Heart right ventricle (tissue), 16 donors: Measurements from ENCODE around the gene SLIRP. TPM values are rescaled to one million over a fixed set of nuclear protein-coding genes. Genes with fewer than 3 reads are reported as not detected.

Experiments
- ATAC-seq, 8 donors: fragments of 200-7000 bp; cut with Tn5 transposase; one replicate each; pipeline ENCODE4 v1.9.1; 2020; ENCODE audit warnings: mild to moderate bottlenecking in 8 of 8, moderate library complexity in 8 of 8, moderate number of reproducible peaks in 1 of 8
- DNase-seq, 2 donors: peaks; one replicate each; pipeline ENCODE4 v3.0.0-alpha.2; 2020
- H3K27ac ChIP-seq, 10 donors: fragments of 200-600 bp; sonication (generic) in 2 of 10; one replicate each; pipeline versions ENCODE4 v1.5.0 to v1.8.0; 2020 to 2022; ENCODE audit warnings: mild to moderate bottlenecking in 3 of 10
- H3K27me3 ChIP-seq, 7 donors: fragments of 200-600 bp; one replicate each; pipeline ENCODE4 v1.8.0; 2021 to 2022; ENCODE audit warnings: mild to moderate bottlenecking in 2 of 7
- H3K36me3 ChIP-seq, 9 donors: fragments of 200-600 bp; sonication (generic) in 1 of 9; one replicate each; pipeline versions ENCODE4 v1.5.0 to v1.8.0; 2020 to 2022; ENCODE audit warnings: mild to moderate bottlenecking in 2 of 9
- H3K4me1 ChIP-seq, 9 donors: fragments of 200-600 bp; sonication (generic) in 1 of 9; one replicate each; pipeline versions ENCODE4 v1.5.0 to v1.8.0; 2020 to 2022; ENCODE audit warnings: mild to moderate bottlenecking in 4 of 9
- H3K4me3 ChIP-seq, 10 donors: fragments of 200-600 bp; sonication (generic) in 2 of 10; one replicate each; pipeline versions ENCODE4 v1.5.0 to v1.8.0; 2020 to 2022; ENCODE audit warnings: mild to moderate bottlenecking in 7 of 10, moderate library complexity in 2 of 10
- H3K9me3 ChIP-seq, 11 donors: fragments of 200-600 bp in 10 of 11; sonication (generic) in 2 of 11; one replicate each; pipeline versions ENCODE4 v1.5.0 to v1.8.0; 2013 to 2022; ENCODE audit warnings: mild to moderate bottlenecking in 2 of 11, control low read depth in 1 of 11, moderate library complexity in 1 of 11
- WGBS, 2 donors: extraction: QIAGEN DNeasy Blood & Tissue Kit; methylation state at CpG; one replicate each; pipeline ENCODE4 v1.1.7; 2013; ENCODE audit warnings: inconsistent platforms in 1 of 2; 5-methylcytosine and 5-hydroxymethylcytosine counted together
- intact Hi-C, 10 donors: fragments of 100-400 bp; cut with DNase I; formaldehyde crosslinking; loops; one replicate each; pipeline versions ENCODE4 v1.11.1 to v1.14.2; 2022
- polyA plus RNA-seq, 2 donors: library from polyadenylated mRNA; stranded (reverse); fragments of 200-250 nt; gene quantifications; one replicate each; pipeline ENCODE4 v1.2.3, GENCODE V29; 2013
- total RNA-seq, 10 donors: library from RNA; stranded (reverse); fragmentation: NEBNext Ultra II Directional in 3 of 10; extraction: Animal tissue kit (Norgen Biotek cat#: 25700) in 3 of 10; gene quantifications; one replicate each; pipeline versions ENCODE4 v1.2.1 to v1.2.4, GENCODE V29; 2021 to 2023
- TF ChIP-seq, protein P1 (sequence below), 9 donors: fragments of 200-600 bp; sonication (generic) in 2 of 9; IDR thresholded peaks; one replicate each; pipeline versions ENCODE4 v1.5.0 to v1.8.0; 2021 to 2022; ENCODE audit warnings: antibody characterized with exemption in 9 of 9, mild to moderate bottlenecking in 5 of 9, moderate library complexity in 1 of 9
- donor health status: Arrhythmogenic right ventricular cardiomyopathy.
- donor health status: ischemic (EF 13 %, LVEDD 7.1; RV severe dilation, severe dysfunction).
- donor health status: healthy with polysubstance abuse.
- donor health status: DM: no; HTN: yes; CAD: no.
- donor health status: DM: no; HTN: no; CAD: no.
- donor health status: ischemic (EF 25% LVEDD 6.9; RV normal size, moderate dysfunction).
- donor health status: ischemic (EF 25% LVEDD 5.7; RV mildly dilated, moderate dysfunction).
- donor health status: healthy.
- donor health status: DM: yes; HTN: yes; CAD: no.
- donor health status: Ischemic cardiomyopathy.
- donor health status: ischemic (EF 35%, LVEDD 5.7; RV mildly dilated, moderate dysfunction).
- donor health status: nonischemic (EF 11% LVEDD 7.7; RV severe dilation, severe dysfunction).
- donor health status: DM: yes; HTN: yes; CAD: no.
- donor health status: PGD.
- donor health status: ischemic (EF 29% LVEDD 5.4; RV normal size, mild dysfunction).
- donor health status: nonischemic (EF 23%, LVEDD 6.1; RV moderate dilation, normal function).

Gene SLIRP
- total and polyA plus RNA-seq, 12 donors = 132 to 1,352 (median 165) TPM

GRCh38 chr14:77717608-77718305 is 9.9 kb downstream of the SLIRP start:
- ATAC-seq (no peak), DNase-seq (no peak)
- TF ChIP-seq, protein P1, sequence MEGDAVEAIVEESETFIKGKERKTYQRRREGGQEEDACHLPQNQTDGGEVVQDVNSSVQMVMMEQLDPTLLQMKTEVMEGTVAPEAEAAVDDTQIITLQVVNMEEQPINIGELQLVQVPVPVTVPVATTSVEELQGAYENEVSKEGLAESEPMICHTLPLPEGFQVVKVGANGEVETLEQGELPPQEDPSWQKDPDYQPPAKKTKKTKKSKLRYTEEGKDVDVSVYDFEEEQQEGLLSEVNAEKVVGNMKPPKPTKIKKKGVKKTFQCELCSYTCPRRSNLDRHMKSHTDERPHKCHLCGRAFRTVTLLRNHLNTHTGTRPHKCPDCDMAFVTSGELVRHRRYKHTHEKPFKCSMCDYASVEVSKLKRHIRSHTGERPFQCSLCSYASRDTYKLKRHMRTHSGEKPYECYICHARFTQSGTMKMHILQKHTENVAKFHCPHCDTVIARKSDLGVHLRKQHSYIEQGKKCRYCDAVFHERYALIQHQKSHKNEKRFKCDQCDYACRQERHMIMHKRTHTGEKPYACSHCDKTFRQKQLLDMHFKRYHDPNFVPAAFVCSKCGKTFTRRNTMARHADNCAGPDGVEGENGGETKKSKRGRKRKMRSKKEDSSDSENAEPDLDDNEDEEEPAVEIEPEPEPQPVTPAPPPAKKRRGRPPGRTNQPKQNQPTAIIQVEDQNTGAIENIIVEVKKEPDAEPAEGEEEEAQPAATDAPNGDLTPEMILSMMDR (IDR thresholded peaks at IDR 0.05) = no peak
- WGBS, 2 donors = 80 to 85% methylated on average over 5 of the region's 5 CpGs
- Histone ChIP-seq H3K9me3 (no peaks in the 10 kb centered on the region), H3K4me1 (no peaks in the 10 kb centered on the region), H3K27ac (no peak overlapping the region), H3K27me3 (no peaks in the 10 kb centered on the region), H3K36me3 (peaks cover 0 to 100% (median 62%) of the 10 kb centered on the region in 9 donors), H3K4me3 (no peak overlapping the region)
- intact Hi-C loops = no loop called here

GRCh38 chr14:77721437-77721836 is 13.5 kb downstream of the SLIRP start:
- no peak for DNase-seq
- TF ChIP-seq, protein P1 (IDR thresholded peaks at IDR 0.05) = no peak
- no peaks in the 10 kb centered on the region for H3K27me3 ChIP-seq
- no peak overlapping the region for H3K27ac ChIP-seq
- no peaks in the 10 kb centered on the region for H3K9me3 ChIP-seq
- H3K4me3 ChIP-seq = no peak overlapping the region
- 94 to 96% methylated on average over 5 of the region's 5 CpGs for WGBS, 2 donors
- peaks cover 0 to 100% (median 80%) of the 10 kb centered on the region in 9 donors for H3K36me3 ChIP-seq
- intact Hi-C loops = no loop called here
- no peaks in the 10 kb centered on the region for H3K4me1 ChIP-seq
- ATAC-seq = no peak

GRCh38 chr14:77722301-77722700 is 14.4 kb downstream of the SLIRP start:
- 95 to 97% methylated on average over 3 of the region's 3 CpGs for WGBS, 2 donors
- no peak for DNase-seq

DNA sequence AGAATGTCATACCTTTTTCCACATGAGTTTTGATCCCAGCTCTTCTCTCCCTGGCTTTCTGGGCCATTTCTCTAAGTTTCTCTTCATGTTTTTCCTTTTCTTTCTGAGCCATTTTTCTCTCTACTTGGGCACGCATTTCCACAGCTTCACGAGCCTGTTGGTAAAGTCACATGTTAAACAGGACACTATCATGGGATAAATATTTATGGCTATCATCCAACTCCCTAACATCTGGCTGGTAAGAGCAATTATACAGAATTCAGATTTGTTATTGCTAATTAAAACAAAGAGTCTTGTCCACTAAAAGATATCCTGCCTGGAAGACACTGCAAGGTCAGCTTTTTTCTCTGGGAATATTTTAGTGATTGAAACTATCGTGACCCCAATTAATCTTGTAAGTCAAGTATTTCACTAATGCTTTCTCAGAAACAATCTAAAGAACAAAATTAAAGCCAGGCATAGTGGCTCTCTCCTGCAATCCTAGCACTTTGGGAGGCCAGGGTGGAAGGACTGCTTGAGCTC is 23.1 kb downstream of the SLIRP start:
- ATAC-seq (no peak), DNase-seq (no peak)
- intact Hi-C loops = no loop called here
- TF ChIP-seq, protein P1 (IDR thresholded peaks at IDR 0.05) = no peak
- H3K27ac ChIP-seq = no peak overlapping the region
- 54 to 59% methylated on average over 3 of the region's 3 CpGs for WGBS, 2 donors
- no peaks in the 10 kb centered on the region for H3K27me3 ChIP-seq
- H3K4me3 ChIP-seq = no peak overlapping the region
- H3K9me3 ChIP-seq = no peaks in the 10 kb centered on the region
- peaks cover 0 to 6% (median 0%) of the 10 kb centered on the region in 9 donors for H3K4me1 ChIP-seq
- H3K36me3 ChIP-seq = peaks cover 0 to 100% (median 87%) of the 10 kb centered on the region in 9 donors

More at GRCh38 chr14:77722301-77722700, 14.4 kb downstream of the SLIRP start:
- Histone ChIP-seq H3K27me3 (no peaks in the 10 kb centered on the region), H3K9me3 (no peaks in the 10 kb centered on the region), H3K4me3 (no peak overlapping the region), H3K36me3 (peaks cover 0 to 100% (median 83%) of the 10 kb centered on the region in 9 donors), H3K27ac (no peak overlapping the region), H3K4me1 (no peaks in the 10 kb centered on the region)
- no peak for ATAC-seq
- intact Hi-C loops = no loop called here
- TF ChIP-seq, protein P1 (IDR thresholded peaks at IDR 0.05) = no peak
